NAMALWA (cell line): Measurements from ENCODE around the gene NACA2.
"Not testable (repeated sequence)": the region's sequence is repeated elsewhere in the genome, so short reads cannot be mapped to it uniquely, and the experiment has no call there.

Source experiments
- DNase-seq: peaks from one replicate; pipeline ENCODE4 v3.0.0-alpha.2; 2015; ENCODE audit warnings: low spot score

The NACA2 gene

GRCh38 chr17:61575983-61576382, 15.0 kb downstream of the NACA2 start:
- no peak for DNase-seq

- no peak for DNase-seq
Observed at GRCh38 chr17:61575352-61575975, 15.6 kb downstream of the NACA2 start.

- DNase-seq: peak; percentile 40
Observed at GRCh38 chr17:61574542-61575351, 16.3 kb downstream of the NACA2 start.

- DNase-seq: not testable (repeated sequence)
Observed at GRCh38 chr17:61572547-61572946, 18.5 kb downstream of the NACA2 start.

GRCh38 chr17:61571624-61572023, 19.4 kb downstream of the NACA2 start:
- no peak for DNase-seq

- peak; percentile 76 for DNase-seq
Observed at GRCh38 chr17:61570118-61570517, 20.9 kb downstream of the NACA2 start.

- not testable (repeated sequence) for DNase-seq
Observed at GRCh38 chr17:61569525-61569924, 21.5 kb downstream of the NACA2 start.

- DNase-seq: no peak
Observed at GRCh38 chr17:61568219-61569072, 22.6 kb downstream of the NACA2 start.

GRCh38 chr17:61567045-61567802, 23.8 kb downstream of the NACA2 start:
- no peak for DNase-seq

- not testable (repeated sequence) for DNase-seq
Observed at GRCh38 chr17:61566448-61566847, 24.6 kb downstream of the NACA2 start.

- DNase-seq: not testable (repeated sequence)
Observed at GRCh38 chr17:61565850-61566249, 25.2 kb downstream of the NACA2 start.

- DNase-seq: no peak
Observed at GRCh38 chr17:61565213-61565612, 25.8 kb downstream of the NACA2 start.

GRCh38 chr17:61562287-61562686, 28.7 kb downstream of the NACA2 start:
- no peak for DNase-seq

- DNase-seq: no peak
Observed at GRCh38 chr17:61561354-61561753, 29.7 kb downstream of the NACA2 start.

GRCh38 chr17:61560071-61560470, 30.9 kb downstream of the NACA2 start:
- no peak for DNase-seq

- peak; percentile 44 for DNase-seq
Observed at GRCh38 chr17:61556224-61557188, 34.5 kb downstream of the NACA2 start.

GRCh38 chr17:61555127-61555566, 35.9 kb downstream of the NACA2 start:
- DNase-seq: peak; percentile 81

GRCh38 chr17:61554209-61554608, 36.8 kb downstream of the NACA2 start:
- no peak for DNase-seq

- not testable (repeated sequence) for DNase-seq
Observed at GRCh38 chr17:61552560-61552959, 38.5 kb downstream of the NACA2 start.

GRCh38 chr17:61551255-61551742, 39.7 kb downstream of the NACA2 start:
- peak; percentile 76 for DNase-seq
